Breast epithelium (tissue), 4 donors: ENCODE results near the gene RAMP1. TPM values are rescaled to one million over a fixed set of nuclear protein-coding genes. Genes with fewer than 3 reads are reported as not detected.

Source experiments
- DNase-seq, 2 donors: peaks; one replicate each; pipeline ENCODE4 v3.0.0-alpha.2; 2019; ENCODE audit warnings: low spot score in 2 of 2
- H3K27ac ChIP-seq, 2 donors: fragments of 200-600 bp; sonication (generic) in 1 of 2; one replicate each; pipeline ENCODE4 v1.5.1; 2016 to 2019; ENCODE audit warnings: mild to moderate bottlenecking in 1 of 2
- H3K27me3 ChIP-seq, 2 donors: fragments of 200-600 bp; sonication (generic) in 1 of 2; one replicate each; pipeline versions ENCODE4 v1.5.1 to v1.6.0; 2017 to 2019; ENCODE audit warnings: control low read depth in 1 of 2, mild to moderate bottlenecking in 1 of 2
- H3K36me3 ChIP-seq: fragments of 200-600 bp; one replicate; pipeline ENCODE4 v1.5.1; 2019
- H3K4me1 ChIP-seq, 2 donors: fragments of 200-600 bp; sonication (generic); one replicate each; pipeline ENCODE4 v1.5.1; 2016 to 2019; ENCODE audit warnings: control low read depth in 1 of 2
- H3K4me3 ChIP-seq, 3 donors: fragments of 200-600 bp; sonication (generic); 1 replicate in 2 of 3; 2 replicates in 1 of 3; pipeline ENCODE4 v1.5.1; 2016 to 2019; ENCODE audit warnings: mild to moderate bottlenecking in 3 of 3, moderate library complexity in 2 of 3
- H3K9me3 ChIP-seq, 2 donors: fragments of 200-600 bp; sonication (generic) in 1 of 2; one replicate each; pipeline ENCODE4 v1.5.1; 2016 to 2019; ENCODE audit warnings: control low read depth in 1 of 2
- POLR2A ChIP-seq: fragments of 450-650 bp; IDR thresholded peaks from one replicate; pipeline ENCODE4 v1.6.1; 2016; ENCODE audit warnings: antibody characterized with exemption, mild to moderate bottlenecking, moderate library complexity
- POLR2AphosphoS5 ChIP-seq, 3 donors: sonication (generic); formaldehyde crosslinking; IDR thresholded peaks; one replicate each; pipeline ENCODE4 v1.6.1; 2017; ENCODE audit warnings: antibody characterized with exemption in 3 of 3
- intact Hi-C: fragments of 100-400 bp; cut with DNase I; formaldehyde crosslinking; loops from one replicate; pipeline ENCODE4 v1.15.1; 2023; ENCODE audit warnings: low total_unique reads
- total RNA-seq, 3 donors: library from RNA; depleted of rRNA; stranded (reverse); fragments of >200 nt; gene quantifications; one replicate each; pipeline ENCODE4 v1.1.0, GENCODE V29; 2016
- TF ChIP-seq, protein P1 (sequence below), 3 donors: fragments of 450-650 bp; IDR thresholded peaks; one replicate each; pipeline ENCODE4 v1.5.1; 2016 to 2017; ENCODE audit warnings: antibody characterized with exemption in 3 of 3, mild to moderate bottlenecking in 3 of 3, moderate library complexity in 3 of 3

RAMP1 gene
- total RNA-seq, 3 donors from 2014 or later = 8.2 to 25.9 TPM; not detected in 1

DNA sequence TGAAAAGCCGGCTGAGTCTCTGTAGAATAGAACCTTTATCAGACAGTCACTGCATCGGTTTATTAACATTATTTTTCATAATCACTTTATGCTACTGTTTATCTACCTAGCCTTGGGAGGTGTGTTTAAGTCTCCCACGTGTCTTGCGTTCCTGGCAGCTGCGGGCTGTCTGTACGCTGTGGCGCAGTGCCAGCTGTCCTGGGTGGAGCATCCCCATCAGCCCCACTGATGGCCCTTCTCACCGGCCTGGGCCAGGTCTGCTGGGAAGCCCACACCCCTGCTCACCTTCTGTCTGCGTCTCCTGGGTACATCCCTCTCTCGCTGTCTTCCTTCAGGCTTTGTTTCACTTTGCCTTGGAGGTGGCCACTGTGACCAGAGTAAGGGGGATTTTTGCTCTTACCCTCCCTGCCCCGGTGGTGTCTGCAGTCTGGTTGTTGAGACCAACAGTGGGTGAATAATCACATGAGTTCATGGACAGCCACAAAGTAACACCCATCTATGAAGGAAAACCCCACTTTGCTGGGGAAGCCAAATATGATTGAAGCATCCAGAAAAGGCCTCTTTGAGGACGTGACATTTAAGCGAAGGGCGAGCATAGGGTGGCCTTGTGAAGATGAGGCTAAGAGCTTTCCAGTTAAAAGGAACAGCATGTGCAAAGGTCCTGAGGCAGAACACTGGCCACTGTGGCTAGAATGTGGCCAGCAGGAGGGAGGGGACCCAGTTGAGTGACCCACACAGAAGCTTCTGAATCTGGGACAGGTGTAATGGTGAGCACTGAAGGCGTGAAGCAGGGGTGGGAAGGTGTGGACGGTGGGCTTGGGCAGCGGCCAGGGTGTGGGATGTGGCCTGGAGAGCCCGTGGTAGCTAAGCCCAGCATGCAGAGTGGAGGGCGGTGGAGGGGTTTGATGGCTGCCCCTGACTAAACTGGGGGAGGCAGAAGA is 41.7 kb downstream of the RAMP1 start:
- DNase-seq = peak in 1 of 2 donors; percentile 34
- H3K4me1 ChIP-seq = peaks cover 0 to 5% of the 10 kb centered on the region in 2 donors
- intact Hi-C loops = no loop called here
- H3K4me3 ChIP-seq = no peak overlapping the region
- no peaks in the 10 kb centered on the region for H3K9me3 ChIP-seq
- no peaks in the 10 kb centered on the region for H3K36me3 ChIP-seq
- no peaks in the 10 kb centered on the region for H3K27me3 ChIP-seq
- TF ChIP-seq, protein P1, sequence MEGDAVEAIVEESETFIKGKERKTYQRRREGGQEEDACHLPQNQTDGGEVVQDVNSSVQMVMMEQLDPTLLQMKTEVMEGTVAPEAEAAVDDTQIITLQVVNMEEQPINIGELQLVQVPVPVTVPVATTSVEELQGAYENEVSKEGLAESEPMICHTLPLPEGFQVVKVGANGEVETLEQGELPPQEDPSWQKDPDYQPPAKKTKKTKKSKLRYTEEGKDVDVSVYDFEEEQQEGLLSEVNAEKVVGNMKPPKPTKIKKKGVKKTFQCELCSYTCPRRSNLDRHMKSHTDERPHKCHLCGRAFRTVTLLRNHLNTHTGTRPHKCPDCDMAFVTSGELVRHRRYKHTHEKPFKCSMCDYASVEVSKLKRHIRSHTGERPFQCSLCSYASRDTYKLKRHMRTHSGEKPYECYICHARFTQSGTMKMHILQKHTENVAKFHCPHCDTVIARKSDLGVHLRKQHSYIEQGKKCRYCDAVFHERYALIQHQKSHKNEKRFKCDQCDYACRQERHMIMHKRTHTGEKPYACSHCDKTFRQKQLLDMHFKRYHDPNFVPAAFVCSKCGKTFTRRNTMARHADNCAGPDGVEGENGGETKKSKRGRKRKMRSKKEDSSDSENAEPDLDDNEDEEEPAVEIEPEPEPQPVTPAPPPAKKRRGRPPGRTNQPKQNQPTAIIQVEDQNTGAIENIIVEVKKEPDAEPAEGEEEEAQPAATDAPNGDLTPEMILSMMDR (IDR thresholded peaks at IDR 0.05) = no peak
- TF ChIP-seq POLR2AphosphoS5 (IDR thresholded peaks at IDR 0.05) (no peak), POLR2A (no peak)
- H3K27ac ChIP-seq = no peak overlapping the region

DNA sequence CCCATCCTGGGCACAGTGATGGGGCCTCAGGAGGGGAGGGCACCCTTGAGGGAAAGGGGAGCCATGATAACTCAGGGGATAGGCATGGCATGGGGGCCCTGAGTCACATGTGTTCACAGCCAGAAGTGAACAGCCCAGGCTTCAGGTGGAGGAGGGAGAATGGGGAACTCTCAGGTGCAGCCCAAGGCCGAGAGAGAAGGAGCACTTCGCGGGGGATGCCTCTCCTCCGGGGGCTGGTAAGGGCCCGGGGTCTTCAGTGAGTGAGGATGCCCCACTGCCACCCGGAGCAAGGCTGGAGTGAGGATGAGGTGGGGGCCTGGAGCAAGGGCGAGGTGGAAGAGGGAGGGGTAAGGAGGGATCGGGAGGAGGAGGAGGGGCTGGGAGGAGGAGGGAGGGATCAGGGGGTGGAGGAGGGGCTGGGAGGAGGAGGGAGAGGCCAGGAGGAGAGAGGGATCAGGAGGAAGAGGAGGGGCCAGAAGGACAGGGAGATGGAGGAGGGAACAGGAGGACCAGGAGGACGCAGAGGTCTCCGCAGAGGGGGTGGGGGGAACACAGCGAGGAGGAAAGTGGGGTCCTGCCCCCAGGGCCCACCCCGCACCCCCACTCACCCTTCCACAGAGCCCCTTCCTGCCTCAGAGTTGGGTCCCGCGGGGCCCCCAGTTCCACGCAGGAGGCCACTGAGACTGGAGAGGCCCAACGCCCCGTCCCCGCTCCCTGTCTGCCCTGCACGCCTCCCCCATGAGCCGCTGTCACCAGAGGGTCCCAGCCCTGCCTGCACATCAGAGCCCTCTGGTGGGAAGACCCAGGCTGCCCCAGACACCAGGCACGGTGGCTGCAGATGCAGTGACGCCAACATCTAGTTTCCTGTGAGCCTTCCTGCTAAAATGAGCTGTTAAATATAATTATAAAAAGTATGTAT is 42.8 kb downstream of the RAMP1 start:
- TF ChIP-seq, protein P1 (IDR thresholded peaks at IDR 0.05) = no peak
- TF ChIP-seq POLR2A (no peak), POLR2AphosphoS5 (IDR thresholded peaks at IDR 0.05) (no peak)
- H3K27ac ChIP-seq = no peak overlapping the region
- H3K4me3 ChIP-seq = no peak overlapping the region
- no peaks in the 10 kb centered on the region for H3K27me3 ChIP-seq
- intact Hi-C loops = no loop called here
- H3K4me1 ChIP-seq = no peaks in the 10 kb centered on the region
- DNase-seq = peak in 1 of 2 donors; percentile 46
- H3K9me3 ChIP-seq = no peaks in the 10 kb centered on the region
- no peaks in the 10 kb centered on the region for H3K36me3 ChIP-seq

- Histone ChIP-seq H3K4me3 (no peak overlapping the region), H3K36me3 (no peaks in the 10 kb centered on the region), H3K27me3 (no peaks in the 10 kb centered on the region), H3K27ac (peak overlapping the region; percentile 55 to 83), H3K4me1 (no peaks in the 10 kb centered on the region), H3K9me3 (no peaks in the 10 kb centered on the region)
- TF ChIP-seq, protein P1 (IDR thresholded peaks at IDR 0.05) = no peak
- TF ChIP-seq POLR2A (no peak), POLR2AphosphoS5 (IDR thresholded peaks at IDR 0.05) (no peak)
- intact Hi-C loops = no loop called here
- peak in 1 of 2 donors; percentile 28 for DNase-seq
These were observed 45.6 kb downstream of the RAMP1 start for GRCh38 chr2:237904831-237905599.

DNA sequence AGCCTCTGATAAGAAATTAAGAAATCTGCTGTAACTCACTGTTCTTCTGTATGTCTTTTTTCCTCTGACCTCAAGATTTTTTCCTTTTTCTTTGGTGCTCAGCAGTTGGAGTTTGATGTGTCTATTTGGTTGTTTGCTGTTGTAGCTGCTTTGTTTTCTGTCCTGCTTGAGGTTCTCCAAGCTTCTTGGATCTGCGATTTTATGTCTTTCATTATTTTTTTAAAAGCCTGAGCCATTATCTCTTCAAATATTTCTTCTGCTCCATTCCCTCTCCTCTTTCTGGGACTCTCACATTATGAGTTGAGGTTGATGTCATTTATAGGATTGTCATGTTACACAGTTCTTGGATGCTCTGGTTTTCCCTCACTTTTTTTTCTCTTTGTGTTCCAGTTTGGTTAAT is 47.7 kb downstream of the RAMP1 start:
- intact Hi-C loops = no loop called here
- Histone ChIP-seq H3K27me3 (no peaks in the 10 kb centered on the region), H3K4me3 (no peak overlapping the region), H3K36me3 (no peaks in the 10 kb centered on the region), H3K27ac (no peak overlapping the region), H3K4me1 (no peaks in the 10 kb centered on the region), H3K9me3 (no peaks in the 10 kb centered on the region)
- DNase-seq = no peak
- TF ChIP-seq, protein P1 (IDR thresholded peaks at IDR 0.05) = no peak
- no peak for TF ChIP-seq POLR2AphosphoS5 (IDR thresholded peaks at IDR 0.05)
- TF ChIP-seq POLR2A = no peak
